ENCODE measurements around the gene MICALL2.
A peak's percentile ranks its signal among the peaks of the same experiment; 100 is the strongest.

MICALL2 gene

DNA sequence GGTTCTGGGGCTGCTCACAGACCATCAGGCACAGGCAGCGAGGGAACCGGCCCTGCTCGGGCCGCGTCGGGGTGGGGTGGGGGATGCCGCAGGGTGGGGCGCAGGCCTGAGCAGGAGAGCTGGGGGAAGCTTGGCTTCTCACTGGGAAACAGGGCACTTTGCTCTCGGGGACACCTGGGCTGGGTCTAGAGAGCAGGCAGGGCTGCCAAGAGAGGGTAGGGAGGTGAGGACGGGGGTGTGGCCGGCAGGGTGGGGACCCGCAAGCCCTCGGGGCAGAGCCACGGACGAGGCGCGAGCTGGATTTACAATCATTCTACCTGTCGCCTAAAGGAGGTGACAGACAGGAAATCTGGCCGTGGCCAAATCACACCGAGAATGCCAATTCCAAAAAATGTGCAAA lies 33.9 kb upstream of the MICALL2 start:
- DNase-seq: no peak

DNA sequence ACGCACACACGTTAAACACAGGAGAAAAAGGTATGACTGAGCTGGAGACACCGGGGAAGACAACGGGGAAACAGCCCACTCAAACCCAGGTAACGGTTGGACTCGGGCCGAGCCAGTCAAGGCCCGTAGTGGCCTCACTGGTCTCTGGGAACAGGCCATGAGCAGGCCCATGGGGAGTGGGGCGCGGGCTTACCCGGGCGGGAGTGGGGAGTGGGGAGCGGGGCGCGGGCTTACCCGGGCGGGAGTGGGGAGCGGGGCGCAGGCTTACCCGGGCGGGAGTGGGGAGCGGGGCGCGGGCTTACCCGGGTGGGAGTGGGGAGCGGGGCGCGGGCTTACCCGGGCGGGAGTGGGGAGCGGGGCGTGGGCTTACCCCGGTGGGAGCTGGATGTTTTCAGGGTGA lies 33.4 kb upstream of the MICALL2 start:
- no peak for DNase-seq

DNA sequence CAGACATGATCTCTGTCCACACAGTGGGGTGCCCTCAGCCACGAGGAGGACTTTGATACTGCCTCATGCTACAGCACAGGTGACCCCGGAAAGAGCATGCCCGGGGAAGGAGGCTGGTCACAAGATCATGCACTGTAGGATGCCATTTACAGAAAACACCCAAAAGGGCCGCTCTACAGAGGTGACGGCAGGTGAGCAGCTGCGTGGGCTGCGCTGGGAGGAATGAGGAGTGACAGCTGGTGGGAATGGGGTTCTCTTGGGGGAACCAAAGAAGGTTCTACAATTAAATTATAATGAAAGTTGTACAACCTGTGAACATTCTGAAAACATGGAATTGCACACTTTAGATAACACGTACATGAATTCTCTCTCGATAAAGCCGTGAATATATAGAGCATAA lies 33.0 kb upstream of the MICALL2 start:
- DNase-seq: no peak

DNA sequence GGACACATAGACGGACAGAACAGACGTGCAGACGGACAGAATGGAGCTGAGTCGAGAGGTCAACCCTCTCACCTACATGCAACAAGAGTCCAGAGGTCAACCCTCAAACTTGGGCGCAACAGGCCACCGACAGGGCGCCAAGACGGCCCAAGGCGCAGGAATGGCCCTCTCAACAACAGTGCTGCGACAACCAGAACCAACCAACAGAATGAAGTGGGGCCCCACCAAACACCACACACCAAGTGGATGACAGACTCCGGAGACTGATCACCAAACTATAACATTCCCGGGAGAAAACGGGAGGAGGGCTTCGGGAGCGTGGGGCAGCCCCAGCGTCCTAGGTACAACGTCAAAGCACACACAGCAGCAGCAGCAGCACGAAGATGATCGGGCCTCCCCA lies 31.6 kb upstream of the MICALL2 start:
- DNase-seq: no peak

DNA sequence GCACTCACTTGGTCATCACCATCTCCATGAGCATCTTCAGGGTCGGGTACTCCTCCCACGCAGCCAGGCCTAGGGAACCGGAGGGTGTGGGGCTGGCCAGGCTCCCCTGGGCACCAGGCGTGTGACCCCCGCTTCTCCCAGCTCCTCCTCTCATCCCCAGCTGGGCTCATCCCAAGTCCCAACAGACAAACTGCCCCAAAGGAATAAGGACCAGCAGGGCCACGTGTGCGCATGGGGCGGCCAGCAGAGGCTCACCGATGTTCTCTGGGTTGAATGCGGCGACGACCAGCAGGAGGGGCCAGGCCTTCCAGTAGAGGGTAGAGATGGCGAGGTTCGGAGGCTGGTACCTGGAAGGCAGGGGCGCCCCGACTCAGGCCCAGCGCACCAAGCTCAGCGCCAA lies 30.1 kb upstream of the MICALL2 start:
- no peak for DNase-seq

DNA sequence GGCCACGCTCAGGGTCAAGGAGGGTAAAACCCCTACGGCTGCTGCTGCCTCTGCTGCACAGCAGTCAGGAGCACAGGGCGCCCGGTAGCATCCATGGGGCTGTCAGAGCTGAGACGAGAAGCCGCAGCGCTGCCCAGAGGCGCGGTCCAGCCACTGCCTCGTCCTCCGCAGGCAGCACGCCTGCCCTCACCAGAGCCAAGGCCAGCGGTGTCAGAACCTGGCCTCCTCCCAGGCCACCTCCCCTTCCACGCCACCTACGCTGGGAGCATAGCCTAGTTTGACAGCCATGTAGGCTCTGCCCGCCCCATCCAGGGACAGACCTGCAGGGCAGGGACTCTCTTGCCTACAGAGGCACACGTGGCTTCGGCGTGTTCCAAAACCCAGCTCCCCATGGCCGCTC lies 28.7 kb upstream of the MICALL2 start:
- no peak for DNase-seq

DNA sequence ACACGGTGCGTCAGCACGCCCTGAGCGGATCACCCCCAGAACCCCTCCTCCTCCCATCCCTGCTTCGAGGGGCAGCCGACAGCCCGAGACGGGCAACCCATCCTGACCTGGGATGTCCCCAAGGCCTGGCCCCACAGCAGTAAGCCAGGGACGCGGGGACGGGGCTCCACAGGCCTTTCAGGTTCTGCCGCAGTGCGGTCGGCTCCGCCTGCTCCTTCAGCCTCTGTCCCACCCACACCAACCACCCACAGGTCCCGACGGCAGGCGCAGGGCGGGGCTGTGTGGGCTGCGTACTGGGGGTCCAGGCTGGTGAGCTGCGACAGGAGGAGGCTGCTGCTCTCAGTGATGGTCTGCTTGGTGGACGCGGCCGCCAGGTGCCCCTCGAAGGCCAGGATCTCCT lies 28.2 kb upstream of the MICALL2 start:
- DNase-seq: no peak

DNA sequence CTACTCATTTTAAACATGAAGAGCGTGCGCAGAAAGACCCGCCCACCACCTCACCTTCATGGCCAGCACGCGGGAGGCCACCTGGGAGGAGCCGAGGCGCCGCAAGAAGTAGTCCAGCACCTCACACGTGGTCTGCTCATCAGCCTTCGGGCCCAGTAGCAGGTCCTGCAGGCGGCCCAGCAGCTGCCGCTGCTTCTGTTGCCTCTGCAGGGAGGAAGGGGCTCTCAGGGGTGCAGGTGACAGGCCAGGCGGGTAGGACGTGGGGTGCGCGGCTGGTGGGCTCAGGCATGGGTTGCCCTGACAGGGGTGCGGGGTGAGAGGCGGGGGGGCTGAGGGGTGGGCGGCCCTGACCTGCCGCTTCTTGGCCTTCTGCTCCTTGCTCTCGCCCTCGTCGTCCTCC lies 27.3 kb upstream of the MICALL2 start:
- DNase-seq: no peak

DNA sequence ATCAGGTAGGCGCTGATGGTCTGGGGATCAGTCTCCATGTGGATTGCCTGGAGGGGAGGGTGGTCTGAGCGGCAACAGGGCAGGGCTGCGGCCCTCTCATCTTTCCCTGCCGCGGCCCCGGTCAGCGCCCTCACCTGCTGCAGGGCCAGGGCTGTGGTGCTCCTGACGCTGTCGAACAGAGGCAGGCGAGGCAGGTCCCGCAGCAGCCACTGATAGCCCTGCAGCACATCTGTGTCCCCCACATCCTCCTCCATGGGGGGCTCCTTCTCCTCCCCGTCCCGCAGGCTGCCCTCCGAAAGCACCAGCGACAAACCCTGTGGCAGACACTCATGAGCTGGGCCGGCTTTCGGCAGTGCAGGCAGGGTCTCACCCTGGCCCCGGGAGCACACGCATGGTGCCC lies 25.9 kb upstream of the MICALL2 start:
- DNase-seq: no peak

DNA sequence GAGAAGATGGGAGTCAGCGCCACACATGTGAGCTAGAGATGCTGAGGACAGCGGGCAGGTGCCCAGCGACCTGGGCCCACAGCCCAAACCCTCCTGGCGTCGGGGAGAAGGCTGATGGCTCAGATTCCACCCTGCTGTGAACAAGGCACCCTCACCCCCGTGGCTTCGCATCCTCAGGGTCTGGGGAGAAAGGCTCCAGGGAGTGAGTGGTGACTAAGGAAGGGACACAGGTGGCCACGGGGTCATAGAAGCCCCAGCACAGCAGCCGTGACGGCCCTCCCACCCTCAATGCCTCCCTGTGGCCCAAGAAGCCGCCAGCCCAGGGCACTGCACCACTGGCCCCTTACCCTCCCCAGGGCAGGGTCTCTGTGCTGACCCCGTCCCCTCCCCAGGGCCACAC lies 25.3 kb upstream of the MICALL2 start:
- no peak for DNase-seq

DNA sequence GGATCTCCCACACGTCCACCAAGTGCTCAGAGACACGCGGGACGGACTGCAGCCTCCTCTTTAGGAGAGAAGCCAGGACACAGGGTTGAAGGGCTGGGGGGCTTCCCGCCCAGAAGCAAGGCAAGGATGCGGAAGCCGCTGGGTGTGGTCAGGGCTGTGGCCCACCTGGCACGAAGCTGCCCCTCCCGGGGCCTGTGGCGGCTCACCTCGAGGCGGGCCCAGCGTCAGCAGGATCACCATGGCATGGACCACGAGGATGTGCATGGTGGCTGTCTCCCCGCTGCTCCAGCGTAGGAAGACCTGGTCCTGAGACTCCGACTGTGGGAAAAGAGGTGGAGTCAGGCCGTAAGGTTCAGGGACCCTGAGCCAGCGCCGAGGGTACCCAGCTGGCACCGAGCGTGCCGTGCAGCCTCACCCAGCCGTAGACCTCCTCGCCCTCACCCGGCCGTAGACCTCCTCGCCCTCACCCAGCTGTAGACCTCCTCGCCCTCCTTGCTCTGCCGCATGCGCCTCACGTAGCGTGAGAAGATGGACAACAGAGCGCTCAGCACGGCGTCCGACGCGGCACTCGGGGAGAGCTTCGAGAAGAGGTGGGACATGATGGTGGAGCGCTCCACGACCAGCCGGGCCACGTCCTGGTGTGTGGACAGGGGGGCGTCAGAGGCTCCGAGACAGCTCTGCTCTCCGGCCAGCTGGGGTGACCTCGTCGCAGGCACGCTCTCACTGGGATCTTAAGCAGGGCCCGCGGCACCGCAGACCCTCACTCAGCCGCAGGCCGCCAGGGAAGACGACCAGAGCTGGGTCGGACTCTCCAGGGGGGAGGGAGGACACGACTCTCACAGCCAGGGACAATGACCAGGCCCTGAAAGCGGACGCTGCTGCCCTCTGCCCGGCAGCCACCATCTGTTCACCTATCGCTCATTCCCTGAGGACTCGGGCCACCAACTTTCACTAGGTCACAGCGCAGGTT lies 24.6 kb upstream of the MICALL2 start:
- no peak for DNase-seq

DNA sequence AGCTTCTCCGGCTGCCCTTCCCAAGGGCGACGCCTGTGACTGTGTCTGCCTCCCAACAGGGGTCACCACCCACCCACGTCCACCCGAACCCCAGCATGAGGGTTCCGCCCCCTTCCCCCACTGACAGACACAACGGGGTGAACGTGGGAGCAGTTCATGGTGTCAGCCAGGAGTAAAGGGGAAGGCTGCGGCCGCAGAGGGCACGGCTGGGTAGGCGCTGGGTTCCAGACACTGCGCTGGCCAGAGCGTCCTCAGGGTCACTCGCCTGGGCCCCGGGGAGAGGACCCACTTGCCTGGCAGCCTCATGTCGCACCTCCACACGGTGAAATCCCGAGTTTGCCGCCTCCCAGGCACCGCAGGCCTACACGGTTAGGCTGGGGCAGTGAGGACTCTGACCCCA lies 23.8 kb upstream of the MICALL2 start:
- DNase-seq: no peak

DNA sequence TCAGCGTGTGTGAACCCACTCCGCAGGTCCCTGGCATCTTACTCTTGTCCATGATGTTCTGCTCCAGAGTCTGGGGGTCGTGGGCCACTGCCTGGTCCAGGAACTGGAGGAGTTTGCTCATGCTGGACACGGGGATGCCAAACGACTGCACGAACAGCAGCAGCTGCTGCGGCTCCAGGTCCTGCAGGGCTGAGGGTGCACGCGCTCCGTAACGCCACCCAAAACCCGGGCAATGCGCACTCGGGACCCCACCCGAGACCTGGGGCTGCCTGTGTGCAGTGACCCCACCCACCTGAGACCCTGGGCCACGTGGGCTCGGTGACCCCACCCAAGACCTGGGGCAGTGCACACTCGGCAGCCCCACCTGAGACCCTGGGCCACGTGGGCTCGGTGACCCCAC lies 22.0 kb upstream of the MICALL2 start:
- DNase-seq: no peak

DNA sequence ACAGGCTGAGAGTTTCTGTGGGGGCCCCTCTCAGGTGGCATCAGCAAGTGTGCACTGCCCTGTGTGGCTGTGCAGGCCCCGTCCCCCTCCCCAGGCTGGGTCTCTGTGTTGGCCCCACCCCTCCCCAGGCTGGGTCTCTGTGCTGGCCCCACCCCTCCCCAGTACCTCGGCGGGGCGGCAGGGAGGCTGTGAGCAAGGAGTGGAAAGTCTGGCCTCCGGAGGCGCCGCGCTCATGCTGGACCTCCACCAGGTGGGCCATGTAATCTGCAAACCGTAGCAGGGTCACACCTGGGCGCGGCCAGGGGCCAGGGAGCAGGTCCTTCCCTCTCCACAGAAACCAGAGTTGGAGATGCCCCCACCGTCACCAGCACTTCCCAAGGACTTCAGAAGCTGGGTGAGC lies 21.4 kb upstream of the MICALL2 start:
- no peak for DNase-seq

DNA sequence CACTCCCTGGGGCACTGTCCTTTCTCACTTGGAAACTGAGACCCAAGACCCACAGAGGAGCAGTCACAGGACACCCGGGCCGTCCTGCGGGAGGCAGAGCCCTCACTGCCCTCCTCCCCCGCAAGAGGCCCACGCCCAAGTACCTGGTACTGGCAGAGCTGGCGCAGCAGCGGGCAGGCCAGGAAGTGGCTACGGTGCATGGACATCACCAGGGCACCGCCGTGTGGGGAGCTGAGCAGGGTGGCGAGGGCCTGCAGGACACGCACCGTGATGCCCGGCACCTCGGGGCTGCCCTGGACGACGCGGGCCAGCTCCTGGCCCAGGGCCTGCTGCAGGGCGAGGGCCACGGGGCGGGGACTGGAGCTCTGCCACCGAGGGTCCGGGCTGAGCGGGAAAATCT lies 20.0 kb upstream of the MICALL2 start:
- no peak for DNase-seq

DNA sequence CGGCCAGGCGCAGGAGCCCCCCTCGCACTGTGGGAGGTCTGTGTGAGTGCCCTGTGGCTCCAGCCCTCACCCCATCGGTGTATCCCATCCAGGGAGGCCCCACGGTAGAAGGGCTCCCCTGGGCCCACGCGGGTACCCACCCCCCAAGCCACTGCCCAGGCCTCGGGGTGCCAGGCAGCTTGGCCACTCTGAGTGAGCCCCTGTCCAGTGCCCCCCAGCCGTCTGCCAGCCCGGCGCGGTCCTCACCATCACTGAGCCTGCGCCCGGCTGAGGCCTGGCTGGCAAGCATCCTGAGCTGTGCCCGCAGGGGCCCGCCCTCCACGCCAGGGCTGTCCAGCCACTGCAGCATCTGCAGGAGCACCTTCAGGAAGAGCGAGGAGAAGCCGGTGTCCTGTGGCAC lies 19.2 kb upstream of the MICALL2 start:
- no peak for DNase-seq

DNA sequence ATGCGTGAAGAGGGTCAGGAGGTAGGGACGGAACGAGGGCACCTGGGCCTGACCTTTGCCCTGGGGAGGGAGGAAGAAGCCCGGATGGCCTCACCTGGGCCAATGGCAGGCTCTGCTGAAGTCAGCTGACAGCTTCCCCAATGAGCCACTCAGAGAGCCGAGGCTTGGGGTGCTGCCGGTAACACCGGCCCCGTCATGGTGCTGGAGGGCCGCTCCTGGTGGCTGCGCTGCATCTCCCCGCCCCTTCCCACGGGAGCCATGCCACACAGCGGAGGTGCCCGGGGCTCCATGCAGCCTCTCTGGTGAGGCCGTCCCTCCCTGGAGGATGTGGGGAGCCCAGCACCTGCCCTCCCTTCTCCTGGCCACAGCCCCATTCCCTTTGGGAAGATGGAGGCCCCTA lies 17.6 kb upstream of the MICALL2 start:
- DNase-seq: no peak

DNA sequence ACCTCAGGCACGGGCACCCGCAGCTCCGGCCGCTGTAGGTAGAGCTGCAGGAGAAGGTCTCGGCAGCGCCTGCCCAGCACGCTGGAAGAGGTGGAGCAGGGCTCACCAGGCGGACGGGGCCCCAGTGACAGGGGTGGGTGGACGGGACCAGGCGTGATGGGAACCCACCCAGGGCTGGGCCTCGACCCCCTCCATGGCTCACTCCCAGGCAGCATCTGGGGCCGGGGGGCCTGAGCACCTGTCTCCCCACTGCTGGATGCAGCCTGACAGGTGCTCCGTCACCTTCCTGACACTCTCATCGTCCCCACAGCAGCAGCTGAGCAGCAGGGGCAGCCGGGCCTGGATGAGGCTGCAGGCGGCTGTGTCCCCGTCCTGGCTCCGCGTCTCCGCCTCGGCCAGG lies 16.7 kb upstream of the MICALL2 start:
- no peak for DNase-seq

DNA sequence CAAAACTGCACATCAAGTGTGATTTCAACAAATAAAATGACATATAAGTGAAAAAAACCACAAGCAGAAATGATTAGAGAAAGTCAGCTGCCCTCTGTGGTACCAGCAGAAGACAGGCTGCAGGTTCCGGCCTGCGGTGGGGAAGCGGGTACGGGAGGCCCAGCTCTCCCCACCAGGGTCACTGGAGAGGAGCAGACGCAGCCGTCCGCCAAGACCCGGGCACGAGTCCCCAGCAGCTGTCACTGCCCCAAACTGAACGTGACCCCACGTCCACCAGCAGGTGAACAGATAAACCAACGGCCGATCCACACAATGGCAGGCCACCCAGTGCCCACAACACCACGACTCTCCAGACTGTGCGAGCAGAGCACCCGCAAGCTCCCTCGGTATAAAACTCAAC lies 16.1 kb upstream of the MICALL2 start:
- DNase-seq: no peak

DNA sequence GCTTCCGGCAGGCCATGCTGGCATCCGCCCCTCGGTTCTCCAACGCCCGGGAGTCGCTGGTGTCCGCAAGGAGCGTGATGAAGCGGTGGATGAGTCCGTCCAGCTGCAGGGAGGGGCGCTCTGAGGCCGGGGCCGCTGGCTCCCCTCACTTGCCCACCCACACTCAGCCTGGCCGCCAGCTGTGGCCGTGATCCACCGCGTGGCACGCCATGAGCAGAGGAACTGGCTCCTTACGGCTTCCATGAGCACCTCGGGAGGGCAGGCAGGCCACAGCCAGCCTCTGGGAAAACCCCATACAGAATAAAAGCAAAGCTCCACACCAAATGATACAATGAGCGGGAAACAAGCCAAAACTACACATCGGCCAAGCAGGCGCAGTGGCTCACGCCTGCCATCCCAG lies 15.5 kb upstream of the MICALL2 start:
- DNase-seq: no peak

DNA sequence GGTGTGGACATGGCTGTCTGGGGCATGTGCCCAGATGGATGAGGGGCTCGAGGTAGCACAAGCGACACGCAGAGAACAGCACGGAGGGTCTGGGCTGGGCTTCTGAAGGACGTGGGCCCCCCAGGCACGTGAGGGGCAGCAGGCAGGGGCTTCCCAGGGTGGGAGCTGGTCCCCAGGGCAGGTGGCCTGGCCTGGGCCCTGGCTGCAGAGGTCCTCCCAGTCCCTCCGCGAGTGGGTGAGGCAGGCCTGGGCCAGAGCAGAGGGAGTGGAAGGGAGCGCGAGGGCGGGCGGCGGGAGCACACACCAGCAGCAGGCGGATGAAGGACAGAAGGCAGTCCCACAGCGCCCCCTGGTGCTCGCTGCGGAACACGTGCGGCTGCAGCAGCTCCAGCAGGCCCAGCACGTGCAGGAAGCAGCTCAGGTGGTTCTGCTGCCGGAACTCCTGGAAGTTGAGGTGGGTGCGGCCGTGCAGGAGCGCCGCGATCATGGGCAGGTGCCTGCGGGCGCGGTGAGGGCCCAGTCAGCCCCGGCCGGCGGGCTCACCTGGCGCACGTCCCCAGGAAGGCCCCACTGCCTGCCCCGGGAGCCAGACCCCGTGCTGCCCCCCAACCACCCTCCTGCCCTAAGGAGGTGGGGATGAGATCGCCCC lies 14.7 kb upstream of the MICALL2 start:
- DNase-seq: peak; percentile 67 to 84 (median 69)

DNA sequence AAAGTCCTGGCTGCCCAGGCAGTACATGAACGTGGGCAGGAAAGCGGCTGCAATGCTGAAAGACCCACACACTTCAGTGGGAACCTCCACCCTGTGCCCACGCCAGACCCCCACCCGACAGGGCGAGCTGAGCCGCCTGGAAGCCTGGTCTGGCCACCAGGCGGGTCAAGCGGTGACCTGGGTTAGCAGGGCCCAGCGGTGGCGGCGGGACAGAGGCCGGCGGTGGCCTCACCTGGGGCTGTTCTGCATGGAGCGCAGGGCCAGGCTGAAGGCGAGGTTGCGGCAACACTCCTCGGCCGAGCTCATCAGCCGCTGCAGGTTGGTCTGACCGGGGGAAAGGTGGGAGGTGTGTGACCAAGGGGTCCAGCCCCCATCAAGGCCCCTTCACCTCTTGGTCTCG lies 11.6 kb upstream of the MICALL2 start:
- no peak for DNase-seq

DNA sequence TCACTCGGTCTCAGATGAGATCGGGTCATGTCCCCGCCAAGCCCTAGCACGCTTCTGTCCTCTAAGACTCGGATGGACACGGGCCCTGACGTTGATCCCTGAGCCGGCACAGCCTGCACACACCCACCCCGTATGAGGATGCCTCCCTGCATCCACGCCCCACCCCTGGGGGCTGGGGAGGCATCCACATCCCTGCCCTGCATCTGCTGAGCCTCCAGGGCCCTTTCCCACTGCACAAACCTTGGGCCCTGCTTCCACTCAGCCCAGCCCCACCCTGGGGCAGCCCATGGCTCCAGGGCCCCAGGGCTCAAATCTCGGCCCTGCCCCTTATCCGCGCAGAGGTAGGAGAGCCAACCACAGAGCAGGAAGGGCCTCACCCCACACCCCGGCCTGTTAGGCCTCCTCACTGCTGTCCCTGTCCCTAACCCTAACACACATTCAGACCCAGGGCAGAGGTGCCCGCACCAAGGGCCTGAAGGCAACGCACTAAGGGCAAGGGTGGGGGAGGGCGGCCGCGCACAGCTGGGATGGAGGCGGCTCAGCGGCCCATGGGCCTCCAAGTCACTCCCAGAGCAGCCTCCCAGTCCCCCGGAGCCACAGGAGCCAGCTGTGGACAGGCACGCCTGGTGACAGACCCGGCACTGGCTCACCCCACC lies 9.5 kb upstream of the MICALL2 start:
- no peak for DNase-seq

DNA sequence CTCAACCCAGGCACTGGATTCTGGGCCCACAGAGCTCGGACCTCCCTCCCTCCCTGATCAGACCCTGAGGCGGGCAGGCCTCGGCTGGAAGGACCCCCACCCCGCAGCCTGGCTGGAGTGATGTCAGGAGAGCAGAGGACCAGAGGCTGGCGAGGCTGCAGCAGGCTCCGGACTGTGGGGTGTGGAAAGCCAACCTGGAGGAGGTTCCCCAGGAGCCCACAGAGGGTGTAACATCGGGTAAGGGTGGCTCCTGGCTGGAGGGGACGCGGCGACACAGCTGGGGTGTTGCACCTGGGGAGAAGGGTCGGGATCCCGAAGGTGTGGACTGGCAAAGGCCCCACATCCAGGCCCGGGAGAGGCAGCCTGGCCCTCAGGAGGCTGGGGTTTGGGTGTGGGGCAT lies 8.9 kb upstream of the MICALL2 start:
- DNase-seq: no peak
